DLD1 (cell line): ENCODE measurements around the gene OR1D2.
"Not testable (repeated sequence)": the region's sequence is repeated elsewhere in the genome, so short reads cannot be mapped to it uniquely, and the experiment has no call there.

Source experiments
- in situ Hi-C: cut with HindIII; loops from 2 replicates; pipeline ENCODE4 v1.10.0; 2017; ENCODE audit warnings: low sequenced_read_pairs

OR1D2 gene, protein sequence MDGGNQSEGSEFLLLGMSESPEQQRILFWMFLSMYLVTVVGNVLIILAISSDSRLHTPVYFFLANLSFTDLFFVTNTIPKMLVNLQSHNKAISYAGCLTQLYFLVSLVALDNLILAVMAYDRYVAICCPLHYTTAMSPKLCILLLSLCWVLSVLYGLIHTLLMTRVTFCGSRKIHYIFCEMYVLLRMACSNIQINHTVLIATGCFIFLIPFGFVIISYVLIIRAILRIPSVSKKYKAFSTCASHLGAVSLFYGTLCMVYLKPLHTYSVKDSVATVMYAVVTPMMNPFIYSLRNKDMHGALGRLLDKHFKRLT

DNA sequence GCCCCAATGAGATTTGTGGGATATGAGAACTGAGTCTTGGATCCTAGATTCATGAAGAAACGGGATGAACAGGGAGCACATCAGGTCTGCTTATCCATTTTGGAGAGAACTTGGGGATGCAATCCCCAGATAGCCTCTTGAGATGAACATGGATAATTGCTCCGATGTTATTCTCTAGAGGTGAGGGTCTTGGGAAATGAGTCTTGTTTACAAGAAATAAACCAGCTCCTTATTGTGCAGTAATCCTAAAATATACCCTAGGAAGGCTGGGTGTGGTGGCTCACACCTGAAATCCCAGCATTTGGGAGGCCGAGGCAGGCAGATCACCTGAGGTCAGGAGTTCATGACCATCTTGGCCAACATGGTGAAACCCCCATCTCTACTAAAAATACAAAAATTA lies at the start of gene OR1D2:
OR1D2 (minus strand) TSS at position 101 of the 400 bp plus-strand sequence. CDS start 11,426 bp downstream, outside the sequence.
- in situ Hi-C loops: no loop called here

DNA sequence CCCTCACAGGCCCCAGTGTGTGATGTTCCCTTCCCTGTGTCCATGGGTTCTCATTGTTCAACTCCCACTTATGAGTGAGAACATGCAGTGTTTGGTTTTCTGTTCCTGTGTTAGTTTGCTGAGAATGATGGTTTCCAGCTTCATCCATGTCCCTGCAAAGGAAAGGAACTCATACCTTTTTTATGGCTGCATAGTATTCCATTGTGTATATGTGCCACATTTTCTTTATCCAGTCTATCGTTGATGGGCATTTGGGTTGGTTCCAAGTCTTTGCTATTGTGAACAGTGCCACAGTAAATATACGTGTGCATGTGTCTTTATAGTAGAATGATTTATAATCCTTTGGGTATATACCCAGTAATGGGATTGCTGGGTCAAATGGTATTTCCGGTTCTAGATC lies 33.3 kb upstream of the OR1D2 start:
- in situ Hi-C loops: not testable (repeated sequence)

DNA sequence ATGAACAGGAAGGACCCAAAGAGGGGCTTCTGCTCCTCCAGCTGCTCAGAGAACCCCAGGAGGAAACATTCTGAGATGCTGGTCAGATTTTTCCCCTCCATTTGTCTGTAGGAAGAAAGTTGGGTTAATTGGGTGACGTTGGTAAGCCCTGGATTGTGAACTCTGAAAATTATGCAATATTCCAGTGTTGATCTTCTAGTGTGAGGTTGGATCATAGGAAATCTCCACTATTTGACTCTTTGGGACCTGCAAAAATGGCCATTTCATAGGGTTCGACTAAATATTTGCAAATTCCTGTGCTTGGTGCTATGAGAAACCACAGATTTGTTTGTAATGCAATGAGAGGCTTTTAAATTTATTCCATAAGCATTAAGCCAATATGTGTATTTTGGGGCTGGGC lies 23.2 kb upstream of the OR1D2 start, which contains the start of gene OR1G1:
OR1G1 (minus strand) TSS at position 101 of the 400 bp plus-strand sequence; CDS start at position 101, 0 bp downstream.
- in situ Hi-C loops: no loop called here

DNA sequence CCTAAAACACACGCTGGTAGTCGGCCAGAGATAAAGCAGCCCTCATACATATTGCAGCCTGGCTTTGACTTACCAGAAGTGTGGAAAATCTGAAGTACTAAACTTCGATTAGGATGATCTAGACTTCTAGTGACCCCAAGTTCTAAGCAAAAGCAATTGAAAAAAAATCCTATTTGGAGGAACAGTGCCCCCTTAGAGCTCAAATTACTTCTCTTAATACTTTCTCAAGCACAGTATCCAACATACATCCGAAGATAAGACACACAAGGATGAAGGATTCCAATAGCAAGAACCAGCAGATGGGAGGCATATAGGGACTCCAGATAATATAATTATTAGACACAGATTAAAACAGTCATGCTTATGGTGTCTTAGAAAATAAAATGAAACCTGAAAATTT lies 30.4 kb downstream of the OR1D2 start:
- in situ Hi-C loops: not testable (repeated sequence)

DNA sequence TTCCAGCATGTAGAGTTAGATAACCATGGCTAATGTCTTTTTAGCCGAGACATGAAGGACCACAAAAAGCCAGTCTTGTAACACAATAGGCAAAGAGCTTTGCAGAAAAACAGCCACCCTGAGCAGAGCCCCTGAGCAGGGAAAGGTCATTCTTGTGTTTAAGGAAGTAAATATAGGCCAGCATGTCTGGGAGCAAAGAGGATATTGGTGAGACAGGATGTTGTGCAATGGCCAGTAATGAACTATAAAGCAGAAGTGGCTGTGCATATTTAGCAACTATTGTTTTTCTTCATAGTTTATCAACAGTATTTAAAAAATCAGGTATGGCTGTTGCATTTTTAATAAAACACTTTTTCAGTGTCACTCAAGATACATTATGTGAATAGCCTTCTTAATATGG lies 39.0 kb downstream of the OR1D2 start:
- in situ Hi-C loops: not testable (repeated sequence)

DNA sequence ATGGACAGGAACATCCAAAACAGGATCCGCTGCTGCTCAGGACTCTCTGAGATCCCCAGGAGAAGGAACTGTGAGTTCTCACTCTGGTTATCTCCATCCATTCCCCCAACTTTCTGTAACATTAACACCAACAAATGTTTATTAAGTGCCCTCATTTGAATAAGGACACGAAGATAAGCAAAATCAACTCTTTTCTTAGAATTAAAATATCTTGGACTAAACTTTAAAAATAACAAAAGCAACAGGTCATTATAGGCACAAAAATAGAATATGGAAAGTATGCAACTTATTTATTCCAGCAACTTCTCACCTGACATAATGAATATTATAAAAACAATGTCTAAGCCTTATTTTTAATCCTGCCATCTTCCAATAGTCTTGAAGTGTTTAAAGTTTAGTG lies 40.7 kb downstream of the OR1D2 start, which contains the start of gene OR1D5:
OR1D5 (minus strand) TSS at position 101 of the 400 bp plus-strand sequence; CDS start at position 101, 0 bp downstream.
- in situ Hi-C loops: not testable (repeated sequence)

DNA sequence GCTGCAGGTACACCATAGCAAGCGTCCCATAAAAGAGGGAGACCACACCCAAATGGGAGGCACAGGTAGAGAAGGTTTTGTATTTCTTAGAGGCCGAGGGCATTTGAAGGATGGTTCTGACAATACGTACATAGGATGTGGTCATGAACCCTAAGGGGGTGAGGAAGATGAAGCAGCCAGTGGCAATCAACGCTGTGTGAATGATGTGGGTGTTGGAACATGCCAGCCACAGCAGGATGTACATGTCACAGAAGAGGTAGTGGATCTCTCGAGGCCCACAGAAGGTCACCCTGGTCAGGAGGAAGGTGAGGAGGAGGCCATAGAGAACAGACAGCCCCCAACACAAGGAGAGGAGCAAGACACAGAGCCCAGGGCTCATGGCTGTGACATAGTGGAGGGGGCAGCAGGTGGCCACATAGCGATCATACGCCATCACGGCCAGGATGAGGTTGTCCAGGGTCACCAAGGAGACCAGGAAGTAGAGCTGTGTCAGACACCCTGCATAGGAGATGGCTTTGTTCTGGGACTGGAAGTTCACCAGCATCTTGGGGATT lies 41.3 kb downstream of the OR1D2 start:
- in situ Hi-C loops: not testable (repeated sequence)

DNA sequence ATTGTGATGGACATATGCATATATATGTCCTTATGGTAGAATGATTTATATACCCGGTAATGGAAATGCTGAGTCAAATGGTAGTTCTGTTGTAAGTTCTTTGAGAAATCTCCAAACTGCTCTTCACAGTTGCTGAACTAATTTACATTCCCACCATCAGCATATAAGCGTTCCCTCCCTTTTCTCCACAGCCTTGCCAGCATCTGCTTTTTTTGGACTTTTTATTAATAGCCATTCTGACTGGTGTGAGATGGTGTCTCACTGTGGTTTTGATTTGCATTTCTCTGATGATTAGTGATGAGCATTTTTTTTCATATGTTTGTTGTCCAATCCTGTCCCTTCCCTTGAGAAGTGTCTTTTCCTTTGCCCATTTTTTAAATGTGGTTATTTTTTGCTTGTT lies 49.4 kb downstream of the OR1D2 start:
- in situ Hi-C loops: not testable (repeated sequence)

DNA sequence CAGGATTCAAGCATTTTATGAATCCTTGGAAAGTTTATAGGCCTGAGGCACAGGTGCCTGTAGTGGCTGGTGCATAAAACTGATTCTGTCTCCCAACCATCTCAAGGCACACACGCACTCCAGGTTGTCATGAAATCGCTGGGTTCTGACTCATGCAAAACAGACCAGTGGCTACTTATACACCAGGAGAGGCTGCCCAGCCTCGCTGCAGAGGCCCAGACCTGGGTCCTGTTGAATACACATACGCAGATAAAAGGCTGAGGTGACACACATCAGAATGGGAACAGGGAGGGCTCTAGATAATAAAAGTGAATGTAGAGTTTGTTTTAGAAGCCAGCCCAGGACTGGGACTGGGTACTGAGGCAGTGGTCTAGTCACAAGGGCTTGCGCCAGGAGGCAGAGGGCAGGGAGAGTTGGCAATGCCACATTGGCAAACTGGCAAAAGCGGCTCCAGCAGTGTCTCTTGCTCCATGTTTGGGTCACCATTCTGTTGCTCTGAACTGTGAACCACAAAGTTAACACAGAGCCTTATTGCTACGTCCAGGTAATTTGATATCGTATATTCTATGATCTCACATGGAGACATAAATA lies 54.4 kb downstream of the OR1D2 start:
- in situ Hi-C loops: no loop called here

DNA sequence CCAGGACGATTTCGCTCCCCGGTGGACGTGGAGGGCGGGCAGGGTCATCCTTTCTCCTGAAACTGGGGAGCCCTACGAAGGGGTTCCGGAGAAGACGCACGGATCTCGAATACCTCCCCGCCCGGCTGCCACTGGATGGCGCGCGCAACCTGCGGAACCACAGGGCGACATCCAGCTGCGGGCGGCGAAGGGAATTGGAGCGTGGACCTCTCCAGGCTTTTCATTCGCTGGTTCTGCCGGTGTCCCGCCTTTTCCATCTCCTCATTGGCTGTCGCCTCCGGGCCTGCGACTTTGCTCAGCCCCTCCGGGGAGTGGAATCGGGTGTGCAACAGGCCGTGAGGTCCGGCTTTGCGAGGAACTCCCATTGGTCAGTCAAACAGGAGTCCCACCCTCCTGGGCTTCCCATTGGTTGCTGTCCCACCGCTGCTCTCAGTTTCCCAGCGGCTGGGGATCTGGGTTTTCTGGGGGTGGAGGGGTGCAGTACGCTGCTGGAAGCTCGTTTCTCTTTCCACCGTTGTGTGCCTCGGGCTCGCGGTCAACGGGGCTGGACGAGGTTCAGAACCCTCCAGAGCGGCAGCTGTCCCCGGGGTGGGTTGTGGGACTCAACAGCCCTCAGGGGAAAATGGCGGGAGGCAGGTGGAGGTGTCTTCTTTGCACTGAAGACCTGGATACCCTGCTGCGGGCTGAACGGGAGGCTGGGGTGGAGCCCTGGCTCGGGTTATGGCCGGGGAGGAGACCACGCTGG lies 55.3 kb downstream of the OR1D2 start:
- in situ Hi-C loops: no loop called here

DNA sequence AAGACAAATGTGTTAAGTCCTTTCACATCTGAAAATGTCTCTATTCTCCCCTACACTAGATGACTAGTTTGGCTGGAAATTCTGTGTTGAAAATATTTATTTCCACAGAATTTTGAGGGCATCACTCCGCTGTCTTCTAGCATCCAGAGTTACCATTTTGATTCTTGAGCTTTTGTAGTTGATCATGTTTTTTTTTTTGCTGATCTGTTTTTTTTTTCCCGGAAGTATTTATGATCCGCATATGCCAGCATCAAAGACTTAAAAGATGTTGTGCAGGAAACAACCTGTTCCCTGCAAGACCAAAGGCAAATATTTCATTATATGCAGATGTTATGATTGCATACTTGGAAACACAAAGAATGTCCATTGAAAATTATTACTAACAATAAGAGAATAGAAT lies 57.5 kb downstream of the OR1D2 start:
- in situ Hi-C loops: no loop called here

DNA sequence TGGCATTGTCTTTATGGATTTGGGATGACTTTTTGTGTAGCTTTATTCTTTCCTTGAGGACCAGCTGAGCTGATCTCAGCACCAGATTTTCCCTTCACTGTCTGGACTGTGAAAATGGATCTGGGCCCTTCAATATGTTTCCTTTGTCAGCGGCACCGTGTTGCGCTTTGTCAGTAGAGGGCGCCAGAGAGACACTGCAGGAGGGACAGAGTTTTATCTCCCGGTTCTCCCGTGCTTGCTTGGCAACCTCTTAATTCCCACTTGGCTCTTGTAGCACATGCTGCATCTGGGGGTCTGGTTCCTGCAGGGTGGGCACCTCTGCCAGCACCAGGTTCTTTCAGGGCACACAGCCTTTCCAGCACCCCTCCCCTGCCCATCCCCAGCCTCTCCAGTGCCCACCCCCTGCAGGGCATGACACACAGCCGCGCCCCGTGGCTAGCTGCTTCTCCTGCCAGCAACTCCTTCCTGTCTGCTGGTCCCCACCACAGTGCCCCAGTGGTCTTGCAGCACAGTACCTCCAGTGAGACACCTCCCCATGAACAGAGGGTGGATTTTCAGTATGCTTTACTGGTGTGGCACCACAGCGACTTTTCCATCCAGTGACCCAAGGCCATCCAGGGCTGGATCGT lies 60.4 kb downstream of the OR1D2 start:
- in situ Hi-C loops: no loop called here

DNA sequence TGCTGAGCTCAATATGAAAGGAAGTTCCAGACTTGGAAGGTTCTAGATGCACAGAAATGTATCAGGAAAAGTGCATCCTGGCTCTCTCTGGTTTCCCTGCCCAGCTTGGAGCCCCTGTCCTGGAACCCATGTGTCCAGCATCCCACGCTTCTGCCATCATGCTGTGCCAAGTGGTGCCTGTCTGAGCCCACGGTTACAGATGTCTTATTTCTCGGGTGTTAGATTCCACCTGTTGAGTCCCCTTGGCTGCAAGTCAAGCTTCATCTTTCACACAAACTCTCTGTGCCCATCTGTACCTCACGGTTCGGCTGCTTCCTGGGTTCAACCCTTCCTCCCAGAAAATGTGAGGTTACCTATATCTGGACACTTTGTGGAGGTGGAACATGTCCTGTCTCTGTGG lies 63.3 kb downstream of the OR1D2 start:
- in situ Hi-C loops: no loop called here

DNA sequence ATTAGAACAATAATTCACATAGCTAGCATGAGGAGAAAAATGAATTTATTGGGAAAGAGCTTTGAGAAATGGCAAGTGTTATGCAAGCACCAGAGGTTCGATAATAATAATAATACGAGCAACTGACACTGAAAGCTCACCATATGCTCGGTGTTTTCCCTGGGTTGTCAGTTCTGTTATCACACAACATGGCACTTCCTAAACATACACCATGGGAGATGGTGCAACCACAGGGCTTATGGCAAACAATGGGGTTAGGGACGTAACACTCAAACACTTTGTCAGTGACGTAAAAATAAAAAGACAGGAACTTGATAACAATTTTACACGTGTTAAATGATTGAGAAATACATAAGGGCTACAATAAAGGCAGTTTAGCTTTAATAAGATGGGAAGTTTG lies 64.5 kb downstream of the OR1D2 start:
- in situ Hi-C loops: no loop called here

DNA sequence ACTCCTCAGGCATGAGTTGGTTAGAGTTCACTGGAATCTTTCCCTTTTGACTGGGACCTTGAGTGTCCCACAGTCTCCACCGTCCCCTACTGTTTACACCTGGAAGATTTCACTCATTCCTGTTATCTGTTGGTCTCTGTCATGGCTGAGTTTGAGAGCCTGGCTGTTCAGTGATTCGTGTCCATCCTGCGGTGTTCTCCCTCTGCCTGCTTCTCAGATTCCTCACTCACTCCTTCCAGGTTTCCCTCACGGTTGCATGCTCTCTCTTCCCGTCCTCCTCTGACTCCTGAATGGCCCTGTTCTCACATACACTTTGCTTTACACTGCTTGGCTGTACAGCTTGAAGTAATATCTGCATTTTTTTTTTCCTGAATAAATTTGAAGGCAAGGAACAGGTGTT lies 65.3 kb downstream of the OR1D2 start:
- in situ Hi-C loops: no loop called here
